ENCODE data around the gene NBPF1.
"Not testable (repeated sequence)": the region's sequence is repeated elsewhere in the genome, so short reads cannot be mapped to it uniquely, and the experiment has no call there.

- not testable (repeated sequence) for TF ChIP-seq CTCF (conservative IDR thresholded peaks at IDR 0.05; ENCODE audit: low read length); EZH2phosphoT487 (IDR thresholded peaks at IDR 0.05; ENCODE audit: borderline replicate concordance, low read depth, low read length)
Measured at GRCh38 chr1:16599326-16599725, 14.0 kb downstream of the NBPF1 start.

Data from OCI-LY7 (cell line).